ENCODE measurements around the gene SPINK2. TPM values are rescaled to one million over a fixed set of nuclear protein-coding genes. Genes with fewer than 3 reads are reported as not detected.

The SPINK2 gene
- total and polyA plus RNA-seq, 2 of the 13 experiments (the other 11 are each of a cell fraction or from before 2014, with no cell fraction given): not detected

- TF ChIP-seq, protein P1, sequence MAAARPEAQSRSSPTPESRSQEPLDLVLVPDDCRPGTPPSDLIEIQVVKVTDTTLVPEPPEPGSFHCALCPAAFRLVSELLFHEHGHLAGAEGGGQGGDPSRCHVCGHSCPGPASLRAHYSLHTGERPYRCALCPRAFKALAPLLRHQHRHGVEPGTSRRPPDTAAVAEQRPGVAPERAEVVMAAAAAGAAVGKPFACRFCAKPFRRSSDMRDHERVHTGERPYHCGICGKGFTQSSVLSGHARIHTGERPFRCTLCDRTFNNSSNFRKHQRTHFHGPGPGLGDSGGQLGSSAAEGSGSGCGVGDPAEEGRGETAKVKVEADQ (CRISPR knock-in tag; IDR thresholded peaks at IDR 0.05; ENCODE audit: borderline replicate concordance): no peak
- TF ChIP-seq ZMYM3 (CRISPR knock-in tag; IDR thresholded peaks at IDR 0.05) (no peak), ZNF614 (CRISPR knock-in tag; IDR thresholded peaks at IDR 0.05; ENCODE audit: borderline replicate concordance) (no peak), GLI4 (CRISPR knock-in tag; IDR thresholded peaks at IDR 0.05; ENCODE audit: borderline replicate concordance) (no peak)
These were observed 39.3 kb upstream of the SPINK2 start (continued) for GRCh38 chr4:56860781-56861180.

GRCh38 chr4:56859841-56860240 is 38.3 kb upstream of the SPINK2 start:
- Histone ChIP-seq H4K20me1 (ENCODE audit: insufficient read depth, low read length) (no peaks in the 10 kb centered on the region), H3K4me1 (ENCODE audit: insufficient read depth, low read length) (no peaks in the 10 kb centered on the region), H3K9ac (ENCODE audit: insufficient read depth, low read depth, low read length) (no peak overlapping the region), H3K79me2 (ENCODE audit: insufficient read depth, low read length) (no peaks in the 10 kb centered on the region), H3K4me2 (ENCODE audit: low read depth, low read length) (no peak overlapping the region), H3K36me3 (replicated peaks in 1 of 2; ENCODE audit: control insufficient read depth in 1 of 2, insufficient read depth in 2 of 2, low read length in 2 of 2) (no peaks in the 10 kb centered on the region), H3K9me3 (ENCODE audit: low read length) (no peaks in the 10 kb centered on the region), H3K4me3 (replicated peaks in 1 of 3; ENCODE audit: insufficient read depth in 1 of 3, low read depth in 2 of 3, low read length in 3 of 3) (no peak overlapping the region), H3K27ac (ENCODE audit: extremely low read length, insufficient read depth, low read length) (no peak overlapping the region), H2AFZ (ENCODE audit: low read length) (no peak overlapping the region), H3K27me3 (ENCODE audit: control insufficient read depth in 1 of 2, insufficient read depth in 2 of 2, low read length in 2 of 2) (no peaks in the 10 kb centered on the region; a peak in 1 of 5 replicates)
- no peak for FAIRE-seq
- intact Hi-C loops (cut with micrococcal nuclease; ENCODE audit: unreplicated experiment) (no loop called here), in situ Hi-C loops (cut with HindIII; ENCODE audit: extremely low pct_ligation_motif_present, low pct_unique_long_range_greater_than_20kb) (no loop called here)
- no TSS peak for BruUV-seq (replicated peaks)
- 58% methylated on average over 5 of the region's 5 CpGs for WGBS (ENCODE audit: low lambda C conversion rate)
- DNase-seq (ENCODE audit: low spot score): no peak
- ChIA-PET POLR2A (no interaction called here), CTCF (ENCODE audit: low intra/inter-chr PET ratio, low total read pairs) (no interaction called here)
- no peak for ATAC-seq
- TF ChIP-seq ZNF292 (CRISPR knock-in tag; IDR thresholded peaks at IDR 0.05; ENCODE audit: borderline replicate concordance, low read depth): no peak
- TF ChIP-seq DBP (CRISPR knock-in tag; IDR thresholded peaks at IDR 0.05; ENCODE audit: not compliant biosample characterization): no peak
- TF ChIP-seq TOE1 (CRISPR knock-in tag; IDR thresholded peaks at IDR 0.05): no peak
- TF ChIP-seq ZNF253 (CRISPR knock-in tag; IDR thresholded peaks at IDR 0.05; ENCODE audit: borderline replicate concordance): no peak
- no peak for TF ChIP-seq NCOA5 (CRISPR knock-in tag; IDR thresholded peaks at IDR 0.05)
- no peak for TF ChIP-seq ZNF432 (CRISPR knock-in tag; IDR thresholded peaks at IDR 0.05; ENCODE audit: borderline replicate concordance)
- TF ChIP-seq TAF1 (CRISPR knock-in tag; IDR thresholded peaks at IDR 0.05): no peak
- TF ChIP-seq PAF1 (CRISPR knock-in tag; IDR thresholded peaks at IDR 0.05): no peak
- no peak for TF ChIP-seq MAX (IDR thresholded peaks at IDR 0.05)
- TF ChIP-seq CSRNP2 (CRISPR knock-in tag; conservative IDR thresholded peaks at IDR 0.05; ENCODE audit: low read depth): no peak
- TF ChIP-seq SOX5 (CRISPR knock-in tag; IDR thresholded peaks at IDR 0.05; ENCODE audit: borderline replicate concordance): no peak
- TF ChIP-seq, protein P2, sequence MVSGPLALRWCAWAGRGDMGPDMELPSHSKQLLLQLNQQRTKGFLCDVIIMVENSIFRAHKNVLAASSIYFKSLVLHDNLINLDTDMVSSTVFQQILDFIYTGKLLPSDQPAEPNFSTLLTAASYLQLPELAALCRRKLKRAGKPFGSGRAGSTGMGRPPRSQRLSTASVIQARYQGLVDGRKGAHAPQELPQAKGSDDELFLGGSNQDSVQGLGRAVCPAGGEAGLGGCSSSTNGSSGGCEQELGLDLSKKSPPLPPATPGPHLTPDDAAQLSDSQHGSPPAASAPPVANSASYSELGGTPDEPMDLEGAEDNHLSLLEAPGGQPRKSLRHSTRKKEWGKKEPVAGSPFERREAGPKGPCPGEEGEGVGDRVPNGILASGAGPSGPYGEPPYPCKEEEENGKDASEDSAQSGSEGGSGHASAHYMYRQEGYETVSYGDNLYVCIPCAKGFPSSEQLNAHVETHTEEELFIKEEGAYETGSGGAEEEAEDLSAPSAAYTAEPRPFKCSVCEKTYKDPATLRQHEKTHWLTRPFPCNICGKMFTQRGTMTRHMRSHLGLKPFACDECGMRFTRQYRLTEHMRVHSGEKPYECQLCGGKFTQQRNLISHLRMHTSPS (CRISPR knock-in tag; IDR thresholded peaks at IDR 0.05; ENCODE audit: low read depth): no peak
- TF ChIP-seq CREB3 (CRISPR knock-in tag; IDR thresholded peaks at IDR 0.05): no peak
